ENCODE results near the gene GEMIN7. TPM values are rescaled to one million over a fixed set of nuclear protein-coding genes. Genes with fewer than 3 reads are reported as not detected.

Gene GEMIN7
- total RNA-seq, 3 donors from 2014 or later = 21.3 to 35.1 (median 22.1) TPM

DNA sequence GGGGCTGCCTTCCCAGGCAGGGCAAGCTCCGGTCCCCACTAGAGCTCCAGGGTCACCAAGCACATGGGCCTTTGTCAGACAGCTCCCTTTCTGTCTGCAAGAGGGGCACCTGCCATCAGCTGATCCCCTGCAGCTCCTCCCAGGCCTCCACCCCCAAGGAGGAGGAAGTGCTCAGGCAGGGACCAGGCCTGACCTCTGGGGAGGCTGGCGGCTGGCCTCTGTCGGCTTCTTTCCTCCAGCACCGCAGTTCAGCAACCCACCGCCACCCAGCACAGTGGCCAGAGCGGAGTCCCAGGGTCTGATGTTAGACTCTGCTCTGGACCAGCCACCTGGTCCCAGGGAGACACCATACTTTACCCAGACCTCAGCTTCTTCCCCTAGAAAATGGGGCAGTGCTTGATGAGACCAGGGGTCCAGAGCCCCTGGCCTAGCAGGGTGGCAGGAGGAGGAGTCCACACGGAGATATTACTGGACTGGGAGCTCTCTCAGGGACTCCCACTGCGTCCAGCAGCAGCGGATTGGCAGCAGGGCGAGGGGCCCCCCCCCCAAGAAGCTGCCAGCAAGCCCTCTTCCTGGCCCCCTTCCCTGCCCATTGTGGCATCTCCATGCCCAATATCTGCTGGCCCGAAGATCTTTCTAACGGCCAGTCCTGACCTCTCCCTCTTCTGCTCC, 57.6 kb downstream of the GEMIN7 start:
- Histone ChIP-seq H3K36me3 (no peaks in the 10 kb centered on the region), H3K27me3 (no peaks in the 10 kb centered on the region), H3K27ac (peak overlapping the region in 1 of 2 donors; percentile 32), H3K4me1 (no peaks in the 10 kb centered on the region), H3K4me3 (no peak overlapping the region), H3K9me3 (no peaks in the 10 kb centered on the region)
- intact Hi-C loops (cut with DNase I; ENCODE audit: low total_unique reads) = no loop called here
- no peak for TF ChIP-seq CTCF (IDR thresholded peaks at IDR 0.05)
- TF ChIP-seq POLR2AphosphoS5 (IDR thresholded peaks at IDR 0.05) = no peak
- no peak for TF ChIP-seq POLR2A (IDR thresholded peaks at IDR 0.05)
- no peak for DNase-seq (ENCODE audit: low spot score in 2 of 2)

GRCh38 chr19:45137179-45137761, 58.2 kb downstream of the GEMIN7 start:
- no peak overlapping the region for H3K4me3 ChIP-seq
- H3K4me1 ChIP-seq = no peaks in the 10 kb centered on the region
- no peaks in the 10 kb centered on the region for H3K27me3 ChIP-seq
- no peak overlapping the region for H3K27ac ChIP-seq
- no peaks in the 10 kb centered on the region for H3K9me3 ChIP-seq
- TF ChIP-seq CTCF (IDR thresholded peaks at IDR 0.05) (no peak), POLR2AphosphoS5 (IDR thresholded peaks at IDR 0.05) (no peak), POLR2A (IDR thresholded peaks at IDR 0.05) (no peak)
- intact Hi-C loops (cut with DNase I; ENCODE audit: low total_unique reads) = no loop called here
- H3K36me3 ChIP-seq = no peaks in the 10 kb centered on the region
- no peak for DNase-seq (ENCODE audit: low spot score in 2 of 2)

- intact Hi-C loops (cut with DNase I; ENCODE audit: low total_unique reads) = no loop called here
- Histone ChIP-seq H3K9me3 (no peaks in the 10 kb centered on the region), H3K27me3 (no peaks in the 10 kb centered on the region), H3K4me3 (no peak overlapping the region), H3K4me1 (no peaks in the 10 kb centered on the region), H3K36me3 (no peaks in the 10 kb centered on the region), H3K27ac (no peak overlapping the region)
- DNase-seq (ENCODE audit: low spot score in 2 of 2) = no peak
- no peak for TF ChIP-seq POLR2A (IDR thresholded peaks at IDR 0.05)
- TF ChIP-seq POLR2AphosphoS5 (IDR thresholded peaks at IDR 0.05) = no peak
- no peak for TF ChIP-seq CTCF (IDR thresholded peaks at IDR 0.05)
Observed at GRCh38 chr19:45138303-45138751, 59.3 kb downstream of the GEMIN7 start.

DNA sequence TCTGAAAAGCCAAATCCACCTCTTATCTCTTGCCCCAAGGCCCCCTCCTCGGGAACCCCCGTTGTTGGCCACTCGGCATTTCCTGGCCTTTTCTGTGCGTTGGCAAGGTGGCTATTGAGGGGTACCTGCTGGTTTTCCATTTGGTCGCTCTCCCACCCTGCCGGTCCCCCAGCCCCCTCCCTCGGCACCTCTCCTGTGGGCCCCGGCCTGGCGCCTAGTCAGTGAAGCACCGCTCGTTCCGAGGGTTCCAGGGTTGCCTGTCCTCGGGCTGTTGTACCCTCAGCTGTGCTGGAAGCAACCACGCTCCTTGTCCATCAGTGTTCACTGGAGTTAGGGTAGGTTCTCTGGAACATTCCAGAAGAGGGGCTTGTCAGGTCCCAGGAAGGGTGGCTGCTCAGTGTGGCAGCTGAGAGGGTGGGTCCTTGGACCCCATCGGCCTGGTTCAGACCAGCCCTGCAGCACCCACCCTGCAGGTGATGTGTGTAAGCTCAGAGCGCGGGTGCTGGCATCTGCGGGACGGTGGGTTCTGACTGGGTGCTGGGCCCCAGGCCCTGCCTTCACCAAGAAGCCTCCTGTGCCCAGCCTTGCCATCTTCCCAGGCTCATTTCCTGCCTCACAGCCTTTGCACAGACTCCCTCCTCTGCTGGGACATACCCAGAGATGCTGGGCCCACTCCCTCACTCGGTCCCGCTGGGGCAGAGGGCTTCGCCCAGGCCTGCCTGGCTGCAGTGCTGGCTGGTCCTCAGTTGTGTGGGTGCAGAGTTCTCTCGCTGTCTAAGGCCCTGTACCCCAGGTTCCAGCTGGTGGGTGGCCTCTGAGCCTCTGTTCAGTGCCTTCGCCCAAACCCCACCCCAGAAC, 60.5 kb downstream of the GEMIN7 start:
- Histone ChIP-seq H3K4me1 (no peaks in the 10 kb centered on the region), H3K9me3 (no peaks in the 10 kb centered on the region), H3K4me3 (no peak overlapping the region), H3K27me3 (no peaks in the 10 kb centered on the region), H3K36me3 (no peaks in the 10 kb centered on the region), H3K27ac (no peak overlapping the region)
- intact Hi-C loops (cut with DNase I; ENCODE audit: low total_unique reads) = no loop called here
- DNase-seq (ENCODE audit: low spot score in 2 of 2) = no peak
- TF ChIP-seq CTCF (IDR thresholded peaks at IDR 0.05) (no peak), POLR2A (IDR thresholded peaks at IDR 0.05) (no peak), POLR2AphosphoS5 (IDR thresholded peaks at IDR 0.05) (no peak)

- intact Hi-C loops (cut with DNase I; ENCODE audit: low total_unique reads) = no loop called here
- Histone ChIP-seq H3K27ac (no peak overlapping the region), H3K36me3 (no peaks in the 10 kb centered on the region), H3K27me3 (no peaks in the 10 kb centered on the region), H3K4me1 (no peaks in the 10 kb centered on the region), H3K9me3 (no peaks in the 10 kb centered on the region), H3K4me3 (no peak overlapping the region)
- no peak for DNase-seq (ENCODE audit: low spot score in 2 of 2)
- TF ChIP-seq POLR2AphosphoS5 (IDR thresholded peaks at IDR 0.05) (no peak), CTCF (IDR thresholded peaks at IDR 0.05) (no peak), POLR2A (IDR thresholded peaks at IDR 0.05) (no peak)
Observed at GRCh38 chr19:45140144-45140503, 61.1 kb downstream of the GEMIN7 start.

Measured in breast epithelium (tissue), 4 donors.